Measurements from ENCODE around the gene IGF2R.

IGF2R gene

DNA sequence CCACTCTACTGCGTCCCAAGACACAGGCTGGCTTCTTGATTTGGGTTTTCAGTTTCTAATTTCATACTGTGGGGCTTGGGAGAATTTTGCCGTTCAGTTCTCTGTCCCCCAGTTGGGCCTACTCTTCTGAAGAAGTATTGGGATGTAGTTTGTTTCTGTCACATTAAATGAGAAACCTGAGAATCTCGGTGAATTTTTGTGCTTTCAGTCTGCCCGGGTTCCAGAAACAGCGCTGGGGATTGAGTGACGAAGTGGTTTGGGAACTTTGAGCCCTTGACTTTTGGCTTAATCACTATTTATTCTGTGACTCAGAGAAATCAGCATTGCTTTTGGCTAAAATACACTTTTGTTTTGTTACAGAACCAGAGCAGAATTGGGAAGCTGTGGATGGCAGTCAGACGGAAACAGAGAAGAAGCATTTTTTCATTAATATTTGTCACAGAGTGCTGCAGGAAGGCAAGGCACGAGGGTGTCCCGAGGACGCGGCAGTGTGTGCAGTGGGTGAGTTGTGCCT, 74.0 kb downstream of the IGF2R start:
- DNase-seq (ENCODE audit: low read depth, low spot score) = no peak

DNA sequence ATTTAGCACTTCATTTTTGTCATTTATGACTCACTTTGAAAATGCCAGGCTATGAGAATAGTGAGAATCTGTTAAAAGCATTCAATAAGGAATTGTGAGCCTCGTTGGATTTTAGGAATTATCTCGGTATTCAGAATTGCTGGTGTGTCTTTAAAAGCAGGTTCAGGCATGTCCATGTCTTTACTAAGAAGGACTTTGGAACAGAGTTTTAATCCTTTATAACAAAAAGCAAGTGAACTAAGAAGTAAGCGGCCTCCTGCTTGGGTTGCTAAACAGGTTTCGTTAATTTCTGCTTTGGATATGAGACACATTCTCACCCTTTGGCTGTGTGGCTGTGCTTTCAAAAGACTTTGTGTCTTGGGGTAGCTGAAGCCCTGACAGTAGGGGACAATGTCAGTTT, 74.9 kb downstream of the IGF2R start:
- no peak for DNase-seq (ENCODE audit: low read depth, low spot score)

DNA sequence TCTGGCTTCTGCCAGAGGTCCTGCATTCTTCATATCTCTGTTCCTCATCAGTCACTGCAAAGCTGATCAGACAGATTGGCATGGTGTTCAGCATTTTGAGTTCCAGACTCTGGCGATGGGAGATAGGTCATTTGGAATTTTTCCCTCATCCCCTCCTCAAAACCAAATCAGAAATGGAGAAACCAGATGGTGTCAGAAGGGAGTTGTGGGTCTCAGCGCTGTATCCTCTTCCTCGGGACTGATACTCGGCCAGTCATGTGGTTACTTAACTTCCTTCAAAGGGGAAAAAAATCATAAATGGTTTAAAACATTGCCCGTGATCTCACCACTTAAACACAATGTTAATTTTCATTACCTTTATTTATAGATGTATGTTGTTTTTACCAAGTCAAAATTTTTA, 75.8 kb downstream of the IGF2R start:
- DNase-seq (ENCODE audit: low read depth, low spot score) = no peak

DNA sequence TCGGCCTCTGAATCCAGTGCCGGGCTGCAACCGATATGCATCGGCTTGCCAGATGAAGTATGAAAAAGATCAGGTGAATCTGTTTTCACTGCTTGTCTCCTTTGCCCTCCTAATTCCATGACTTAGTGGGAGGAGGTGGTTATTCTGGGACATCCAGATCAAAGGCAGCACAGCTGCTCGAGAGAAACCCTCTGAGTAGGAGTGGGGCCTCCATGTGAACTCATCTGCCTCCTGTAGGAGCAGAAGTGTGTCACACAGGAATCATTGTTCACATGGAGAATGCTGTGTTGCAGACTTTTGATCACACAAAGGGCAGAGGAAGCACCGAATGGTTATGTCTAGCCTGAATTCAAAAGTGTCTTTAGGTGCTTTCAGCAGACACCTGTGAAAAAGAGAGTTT, 79.6 kb downstream of the IGF2R start:
- DNase-seq (ENCODE audit: low read depth, low spot score) = no peak

DNA sequence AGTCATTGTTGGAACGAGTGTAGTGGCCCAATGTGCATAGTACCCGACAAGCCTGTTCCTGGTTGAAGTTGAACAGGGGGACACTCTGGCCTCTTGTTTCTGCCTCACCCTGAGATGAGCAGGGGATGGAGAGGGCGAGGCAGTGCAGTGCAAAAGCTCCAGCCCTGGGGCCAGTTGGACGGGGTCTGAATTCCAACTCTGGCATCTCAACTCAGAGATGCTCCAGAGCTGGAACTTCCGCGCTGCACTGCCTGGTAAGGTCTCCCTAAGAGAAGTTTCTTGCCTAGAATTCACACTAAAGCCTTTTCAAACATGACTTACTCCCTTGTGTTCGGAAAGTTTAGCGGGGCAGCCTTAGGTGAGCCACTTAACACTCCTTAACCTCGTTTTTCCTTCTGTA, 80.5 kb downstream of the IGF2R start:
- no peak for DNase-seq (ENCODE audit: low read depth, low spot score)

DNA sequence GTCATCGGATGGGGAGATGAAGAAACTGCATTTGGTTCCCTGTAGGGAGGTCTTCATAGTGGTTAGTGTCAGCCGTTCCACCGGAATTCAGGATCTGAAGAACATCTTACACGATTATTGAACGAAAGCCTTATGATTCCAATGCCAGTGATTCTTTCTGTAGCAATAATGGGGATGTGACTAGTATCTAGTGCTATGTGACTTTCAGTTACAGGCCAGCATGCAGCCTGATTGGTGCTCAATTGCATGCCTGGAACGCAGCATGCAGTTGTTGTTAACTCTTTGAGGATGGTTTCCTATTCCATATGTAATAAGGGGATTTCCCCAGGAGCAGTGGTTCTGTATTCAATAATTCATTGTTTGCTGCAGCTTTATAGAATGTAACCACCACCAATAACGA, 81.1 kb downstream of the IGF2R start:
- DNase-seq (ENCODE audit: low read depth, low spot score) = no peak

DNA sequence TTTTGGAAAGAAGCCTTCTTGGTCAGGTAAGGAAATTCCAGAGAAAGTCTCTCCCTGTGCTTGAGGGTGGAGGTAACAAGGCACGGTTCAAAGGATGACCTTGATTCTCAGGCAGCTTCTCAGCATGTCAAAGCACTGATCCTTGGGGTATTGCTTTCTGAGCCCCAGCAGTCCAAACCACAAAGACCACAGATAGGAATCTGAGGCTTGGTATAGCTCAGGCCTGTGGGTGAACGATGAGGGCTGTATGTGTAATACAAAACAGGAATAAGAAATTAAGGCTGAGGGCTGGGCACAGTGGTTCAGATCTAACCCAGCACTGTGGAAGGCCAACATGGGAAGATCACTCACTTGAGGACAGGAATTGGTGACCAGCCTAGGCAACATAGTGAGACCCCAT, 82.5 kb downstream of the IGF2R start:
- no peak for DNase-seq (ENCODE audit: low read depth, low spot score)

DNA sequence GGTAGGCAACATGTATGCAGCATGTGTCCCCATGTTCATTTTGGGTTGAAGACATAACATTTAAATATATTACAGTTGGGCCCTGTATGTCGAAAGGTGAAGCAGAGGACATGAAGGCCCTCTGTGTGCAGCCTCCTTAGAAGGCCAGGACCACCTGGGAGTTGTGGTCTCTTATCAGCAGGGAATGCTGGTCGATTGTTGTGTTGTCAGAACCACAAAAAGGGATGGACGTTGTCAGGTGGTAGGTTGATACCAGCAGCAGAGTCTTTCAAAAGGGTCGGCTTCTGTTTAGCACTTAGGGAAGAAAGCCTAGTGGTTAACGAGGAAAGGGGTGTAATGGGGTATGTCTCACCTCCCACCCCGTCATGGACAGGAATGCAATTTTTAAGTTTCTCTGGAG, 85.4 kb downstream of the IGF2R start:
- no peak for DNase-seq (ENCODE audit: low read depth, low spot score)

DNA sequence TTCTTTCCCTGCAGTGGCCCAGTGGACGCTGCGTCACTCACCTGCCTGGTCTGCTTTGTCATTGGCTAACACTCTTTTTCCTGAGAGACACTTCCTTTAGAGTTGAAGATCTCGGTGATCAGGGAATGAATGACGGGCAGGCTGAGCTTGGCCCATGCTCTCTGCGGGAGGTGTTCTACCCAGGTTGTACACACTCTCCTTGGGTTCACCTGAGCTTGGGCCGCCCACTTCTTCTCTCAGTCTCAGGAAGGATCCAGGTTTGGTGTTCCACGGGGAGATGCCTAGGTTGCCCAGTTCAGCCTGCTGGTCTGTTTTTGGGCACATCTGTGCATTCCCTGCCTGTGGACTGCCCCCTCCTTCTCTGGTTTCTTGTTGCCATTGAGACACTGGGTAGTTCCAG, 86.0 kb downstream of the IGF2R start:
- no peak for DNase-seq (ENCODE audit: low read depth, low spot score)

DNA sequence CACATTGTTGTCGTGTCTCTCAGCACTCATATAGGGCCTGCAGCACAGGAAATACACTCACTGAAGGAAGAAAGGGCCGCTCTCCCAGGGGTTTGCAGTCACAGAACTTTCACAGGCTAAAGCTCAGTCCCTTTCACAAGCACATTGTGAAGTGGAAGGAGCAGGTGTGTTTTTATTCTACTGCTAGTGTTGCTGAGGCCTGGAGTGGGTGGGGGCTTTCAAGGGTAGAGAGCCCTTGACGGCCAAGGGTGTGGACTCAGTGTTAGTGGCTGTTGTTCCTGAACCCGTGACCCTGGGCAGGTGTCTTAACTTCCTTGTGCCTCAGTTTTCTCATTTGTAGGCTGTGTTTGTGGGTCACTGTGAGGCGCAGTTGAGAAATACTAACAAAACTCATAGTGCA, 86.5 kb downstream of the IGF2R start:
- DNase-seq (ENCODE audit: low read depth, low spot score) = no peak

DNA sequence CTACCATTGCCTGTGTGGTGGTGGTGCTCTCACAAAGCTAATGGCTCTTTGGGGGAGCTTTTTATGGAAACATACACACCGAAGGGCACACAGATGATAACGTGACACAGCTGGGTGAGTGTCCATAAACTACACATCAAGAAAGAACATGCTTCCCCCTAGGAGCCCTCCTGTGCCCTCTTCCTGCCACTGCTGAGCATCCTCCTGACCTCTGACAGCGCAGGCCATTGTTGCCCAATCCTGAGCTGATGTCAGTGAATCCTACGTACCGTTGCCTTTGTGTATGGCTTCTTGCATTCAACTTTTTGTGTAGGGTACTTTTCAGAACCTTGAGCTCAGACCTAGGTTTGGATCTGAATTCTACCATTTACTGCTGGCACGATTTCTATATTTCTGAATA, 86.9 kb downstream of the IGF2R start:
- no peak for DNase-seq (ENCODE audit: low read depth, low spot score)

DNA sequence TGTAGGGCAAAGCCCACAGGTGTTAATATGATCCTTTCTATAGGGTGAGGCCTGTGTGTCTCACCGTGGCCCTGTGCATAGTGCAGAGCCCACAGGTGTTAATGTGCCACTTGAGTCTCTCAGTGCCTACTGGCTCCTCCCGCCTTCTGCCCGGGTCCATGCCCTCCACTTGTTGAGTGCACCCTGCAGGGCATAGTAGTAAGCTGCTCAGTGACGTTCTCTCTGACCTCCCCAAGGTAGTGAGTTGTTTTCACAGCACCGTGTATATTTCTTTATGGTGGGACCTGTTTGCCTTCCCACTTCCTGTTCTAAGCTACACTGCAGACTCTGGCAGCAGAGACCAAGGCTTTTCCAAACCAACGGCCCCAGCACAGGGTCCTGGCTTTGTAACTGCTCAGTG, 88.2 kb downstream of the IGF2R start:
- no peak for DNase-seq (ENCODE audit: low read depth, low spot score)

DNA sequence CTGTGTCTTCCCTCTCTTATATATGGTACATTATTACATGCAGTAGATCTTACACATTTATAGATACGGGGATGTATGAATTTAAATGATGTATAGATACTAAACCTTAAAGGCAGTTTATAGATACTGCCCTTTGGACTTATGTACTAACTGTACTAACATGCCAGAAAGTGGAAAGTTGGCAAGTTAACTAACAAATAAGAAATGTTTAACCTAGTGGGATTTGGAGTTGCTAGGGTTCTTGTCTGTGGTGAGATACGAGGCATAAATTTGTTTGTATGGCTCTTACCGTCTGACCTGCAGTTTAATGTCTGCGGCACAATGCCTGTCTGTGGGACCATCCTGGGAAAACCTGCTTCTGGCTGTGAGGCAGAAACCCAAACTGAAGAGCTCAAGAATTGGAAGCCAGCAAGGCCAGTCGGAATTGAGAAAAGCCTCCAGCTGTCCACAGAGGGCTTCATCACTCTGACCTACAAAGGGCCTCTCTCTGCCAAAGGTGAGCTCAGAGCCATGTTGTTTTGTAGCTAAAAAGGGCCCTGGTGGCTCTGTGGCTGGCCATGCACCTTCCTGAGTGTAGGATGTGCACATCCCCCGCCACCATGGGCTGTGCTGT, 89.8 kb downstream of the IGF2R start:
- DNase-seq (ENCODE audit: low read depth, low spot score) = no peak

DNA sequence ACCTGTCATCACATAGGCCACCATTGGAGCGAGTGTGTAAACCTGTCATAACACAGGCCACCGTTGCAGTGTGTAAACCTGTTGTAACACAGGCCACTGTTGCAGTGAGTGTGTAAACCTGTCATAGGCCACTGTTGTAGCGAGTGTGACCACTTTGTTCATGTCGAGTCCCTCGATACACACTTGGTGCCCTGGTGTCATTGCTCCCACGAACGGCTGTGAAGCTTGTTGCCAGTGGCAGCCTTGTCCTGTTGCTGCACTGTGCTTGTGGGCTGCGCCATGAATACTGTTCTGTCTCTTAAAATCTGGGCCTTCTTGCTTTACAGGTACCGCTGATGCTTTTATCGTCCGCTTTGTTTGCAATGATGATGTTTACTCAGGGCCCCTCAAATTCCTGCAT, 91.3 kb downstream of the IGF2R start:
- no peak for DNase-seq (ENCODE audit: low read depth, low spot score)

DNA sequence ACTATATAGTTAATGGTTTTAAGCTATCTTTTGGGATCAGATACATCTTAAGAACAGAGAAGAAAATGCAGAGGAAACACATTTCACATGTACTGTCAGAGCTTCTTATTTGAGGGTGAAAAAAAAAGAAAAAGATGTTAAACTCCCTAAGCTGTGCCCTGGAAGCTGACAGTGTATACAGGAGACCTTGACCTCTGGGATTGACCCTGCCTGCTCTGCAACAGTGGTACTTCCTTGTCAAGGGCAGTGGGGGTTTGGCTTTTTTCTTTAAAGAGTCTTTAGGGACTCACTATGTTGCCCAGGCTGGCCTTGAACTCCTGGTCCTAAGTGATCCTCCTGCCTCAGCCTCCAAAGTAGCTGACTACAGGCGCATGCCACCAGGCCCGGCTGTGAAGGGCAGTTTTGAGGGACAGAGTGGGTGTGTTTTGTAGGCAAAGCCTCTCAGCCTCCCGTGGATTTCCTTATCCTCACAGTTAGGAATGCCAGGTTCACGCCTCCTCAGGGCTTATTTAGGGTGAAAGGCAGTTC, 92.1 kb downstream of the IGF2R start:
- DNase-seq (ENCODE audit: low read depth, low spot score) = no peak

DNA sequence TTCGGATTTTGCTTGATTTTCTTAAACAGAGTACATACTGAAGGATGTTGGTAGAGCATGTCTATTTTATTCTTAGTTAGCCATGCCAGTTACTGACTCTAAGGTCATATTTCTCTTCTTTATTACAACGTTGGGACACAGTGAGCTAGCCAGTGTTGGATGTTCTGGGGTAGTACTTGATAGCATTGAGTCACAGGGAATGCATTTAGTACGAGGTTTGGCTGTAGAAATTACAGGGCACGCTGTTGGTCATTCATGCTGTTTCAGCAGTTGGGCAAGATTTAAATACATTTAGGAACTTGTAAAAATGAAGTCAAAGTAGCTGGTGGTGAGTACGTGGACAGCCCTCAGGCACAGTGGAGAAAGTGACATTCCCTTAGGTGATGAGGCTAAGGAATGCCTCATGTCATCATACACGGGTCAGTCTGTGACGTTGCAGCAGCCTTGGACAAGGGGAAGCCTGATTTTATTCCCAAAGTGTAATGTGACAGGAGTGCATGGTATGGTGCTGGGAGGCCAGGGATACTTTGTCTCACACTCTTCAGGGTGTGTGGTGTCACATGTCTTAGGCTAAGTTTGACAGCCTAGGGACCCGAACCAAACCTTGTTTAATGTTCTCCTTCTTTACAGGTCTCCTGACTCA, 95.0 kb downstream of the IGF2R start:
- DNase-seq (ENCODE audit: low read depth, low spot score) = no peak

DNA sequence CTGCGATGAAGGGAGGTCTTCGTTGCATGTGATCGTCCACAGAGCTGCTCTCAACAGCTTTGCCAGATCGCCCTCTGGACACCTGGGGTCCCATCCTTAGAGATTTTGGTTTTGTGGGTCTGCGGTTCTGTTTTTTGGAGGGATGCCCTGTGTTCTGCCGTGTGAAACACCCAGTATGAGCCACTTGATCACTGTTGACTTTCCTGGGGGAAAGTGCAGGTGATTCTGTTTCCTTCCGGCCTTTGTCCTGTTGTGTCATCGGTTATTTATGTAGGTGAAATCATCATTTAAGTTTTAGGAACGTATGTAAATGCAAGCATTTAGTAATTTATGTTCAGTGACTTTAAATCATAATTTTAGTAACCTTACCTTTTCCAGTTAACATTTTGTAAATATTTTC, 96.3 kb downstream of the IGF2R start:
- DNase-seq (ENCODE audit: low read depth, low spot score) = no peak

DNA sequence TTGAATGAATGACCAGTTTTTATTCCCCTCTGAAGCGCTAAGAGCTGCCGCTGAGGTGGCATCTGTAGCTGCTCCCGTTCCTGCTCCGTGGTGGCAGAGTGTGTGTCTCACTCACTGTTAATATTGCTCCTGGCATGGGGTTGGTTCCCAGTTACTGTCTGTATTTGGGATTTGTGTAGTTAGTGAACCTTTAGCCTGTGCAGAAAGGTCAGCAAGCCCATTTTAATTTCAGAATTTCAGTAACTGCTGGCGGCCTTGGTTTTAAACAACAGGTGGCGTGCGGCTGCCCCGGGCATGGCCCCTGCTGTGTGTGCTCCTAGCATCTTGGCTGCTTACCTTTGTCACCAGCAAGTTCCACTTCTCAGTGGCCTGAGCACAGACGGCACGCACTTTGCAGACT, 98.7 kb downstream of the IGF2R start:
- no peak for DNase-seq (ENCODE audit: low read depth, low spot score)

DNA sequence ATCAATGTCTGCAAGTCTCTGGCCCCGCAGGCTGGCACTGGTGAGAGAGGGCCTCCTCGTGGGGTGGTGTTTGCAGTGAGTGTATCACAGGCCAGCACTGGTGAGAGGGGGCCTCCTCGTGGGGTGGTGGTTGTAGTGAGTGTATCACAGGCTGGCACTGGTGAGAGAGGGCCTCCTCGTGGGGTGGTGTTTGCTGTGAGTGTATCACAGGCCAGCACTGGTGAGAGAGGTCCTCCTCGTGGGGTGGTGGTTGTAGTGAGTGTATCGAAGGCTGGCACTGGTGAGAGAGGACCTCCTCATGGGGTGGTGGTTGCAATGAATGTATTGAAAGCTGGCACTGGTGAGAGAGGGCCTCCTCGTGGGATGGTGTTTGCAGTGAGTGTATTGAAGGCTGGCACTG, 99.5 kb downstream of the IGF2R start:
- no peak for DNase-seq (ENCODE audit: low read depth, low spot score)

DNA sequence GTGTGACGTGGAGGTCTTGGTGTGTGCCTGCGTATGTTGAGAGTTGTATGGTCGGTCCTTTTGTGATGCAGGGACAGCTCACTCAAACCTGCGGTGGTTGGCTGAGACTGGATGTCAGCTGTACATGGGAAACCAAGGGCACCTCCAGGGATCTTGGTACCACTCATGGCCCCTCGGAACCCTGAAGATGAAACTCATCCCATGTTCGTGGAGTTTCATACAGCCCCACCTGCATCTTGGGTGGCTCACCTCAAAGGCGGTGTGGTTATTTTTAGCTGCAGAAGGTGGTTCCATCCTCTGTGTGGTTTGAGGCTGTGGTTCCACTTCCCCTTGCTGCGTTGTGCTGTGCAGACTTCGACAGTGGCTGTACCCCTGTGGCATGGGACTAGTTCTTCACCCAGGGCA, 100.2 kb downstream of the IGF2R start:
- no peak for DNase-seq (ENCODE audit: low read depth, low spot score)

DNA sequence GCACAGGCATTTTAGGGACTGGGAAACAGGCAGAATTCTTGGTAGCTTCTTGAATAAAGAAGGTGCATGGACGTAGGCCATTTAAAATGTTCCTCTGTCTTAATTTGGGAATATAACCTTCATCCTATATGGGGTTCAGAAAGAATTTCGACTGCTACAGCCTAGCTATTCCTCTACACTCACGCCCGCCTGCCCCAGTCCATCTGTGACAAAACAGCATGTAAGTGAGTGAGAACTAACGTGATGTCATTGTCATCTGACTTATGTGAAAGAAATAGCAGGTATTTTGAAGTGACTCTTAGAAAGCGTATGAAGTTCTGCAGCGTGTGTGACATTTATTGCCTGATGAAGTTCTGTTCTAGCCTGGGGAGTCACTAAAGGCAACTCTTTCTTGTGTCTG, 100.6 kb downstream of the IGF2R start:
- no peak for DNase-seq (ENCODE audit: low read depth, low spot score)

DNA sequence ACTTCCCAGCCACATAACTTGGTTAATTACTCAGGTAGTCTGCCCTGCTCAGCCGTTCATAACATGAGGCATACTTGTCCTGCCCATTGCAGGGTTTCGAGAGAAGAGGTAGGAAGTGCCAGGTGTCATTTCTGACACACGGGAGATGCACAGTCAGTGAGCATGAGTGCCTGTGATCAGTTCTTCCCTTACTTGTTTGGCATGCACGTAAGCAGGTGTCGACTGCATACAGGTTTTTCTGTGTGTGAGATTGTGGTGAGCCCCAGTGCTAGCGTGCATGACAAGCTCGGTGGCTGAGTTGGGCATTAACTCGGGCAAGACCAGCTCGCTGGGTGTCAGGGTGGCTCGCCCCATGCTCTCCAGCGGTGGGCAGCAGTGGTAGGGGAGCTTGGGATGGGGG, 101.5 kb downstream of the IGF2R start:
- no peak for DNase-seq (ENCODE audit: low read depth, low spot score)

DNA sequence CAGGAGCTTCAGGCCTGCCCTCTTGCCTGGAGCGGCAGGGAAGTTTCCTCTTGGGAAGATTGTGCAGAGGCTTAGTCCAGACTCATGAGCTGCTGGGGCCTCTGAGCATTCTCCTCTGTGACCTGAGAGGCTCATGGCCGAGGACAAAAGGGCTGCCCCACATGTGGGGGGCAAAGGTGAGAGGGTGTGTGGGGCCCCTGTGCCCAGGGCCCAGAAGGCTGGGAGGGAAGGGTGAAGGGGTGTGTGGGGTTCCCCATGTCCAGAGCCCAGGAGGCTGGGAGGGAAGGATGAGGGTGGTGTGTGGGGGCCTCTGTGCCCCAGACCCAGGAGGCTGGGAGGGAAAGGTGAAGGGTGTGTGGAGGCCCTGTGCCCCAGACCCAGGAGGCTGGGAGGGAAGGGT, 101.9 kb downstream of the IGF2R start:
- DNase-seq (ENCODE audit: low read depth, low spot score) = no peak

All from activated CD4-positive, CD25-positive, alpha-beta regulatory T cell treated with anti-CD3 and anti-CD28 coated beads, Interleukin-2, amount 50 U/mL, for 16 hours (primary cell).